HG03378 (cell line): ENCODE data around the gene NAALADL1.

ENCODE experiments used
- ATAC-seq: cut with Tn5 transposase; IDR thresholded peaks from one replicate; pipeline ENCODE4 v1.9.1; 2021; ENCODE audit warnings: mild to moderate bottlenecking, moderate library complexity; ENCODE audit not compliant: unreplicated experiment

Gene NAALADL1

GRCh38 chr11:65058419-65059054 lies at the start of gene NAALADL1:
Gene NAALADL1, minus strand, starts transcription at chr11:65058553. Its CDS starts 32 bp downstream, at chr11:65058521.
- no peak for ATAC-seq

DNA sequence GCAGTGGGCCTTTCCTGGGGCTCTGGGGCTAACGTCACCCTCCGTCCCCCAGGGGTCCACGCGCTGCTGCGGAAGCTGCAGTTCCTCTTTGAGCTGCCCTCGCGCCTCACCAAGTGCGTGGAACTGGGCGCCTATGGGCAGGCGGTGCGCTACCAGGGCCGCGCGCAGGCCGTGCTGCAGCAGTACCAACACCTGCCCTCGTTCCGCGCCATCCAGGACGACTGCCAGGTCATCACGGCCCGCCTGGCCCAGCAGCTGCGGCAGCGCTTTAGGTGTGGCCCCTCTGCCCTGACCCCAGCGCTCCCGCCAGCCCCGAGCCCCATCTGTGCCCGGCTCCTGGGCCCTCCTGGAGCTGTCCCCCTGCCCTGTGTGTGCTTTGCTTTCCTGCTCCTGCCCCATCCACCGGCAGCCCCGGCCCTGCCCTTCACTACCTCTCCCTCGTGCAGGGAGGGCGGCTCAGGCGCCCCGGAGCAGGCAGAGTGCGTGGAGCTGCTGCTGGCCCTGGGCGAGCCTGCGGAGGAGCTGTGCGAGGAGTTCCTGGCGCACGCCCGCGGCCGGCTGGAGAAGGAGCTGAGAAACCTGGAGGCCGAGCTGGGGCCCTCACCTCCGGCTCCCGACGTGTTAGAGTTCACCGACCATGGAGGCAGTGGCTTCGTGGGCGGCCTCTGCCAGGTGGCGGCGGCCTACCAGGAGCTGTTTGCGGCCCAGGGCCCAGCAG lies 49.6 kb upstream of the NAALADL1 start:
- ATAC-seq, result no peak

DNA sequence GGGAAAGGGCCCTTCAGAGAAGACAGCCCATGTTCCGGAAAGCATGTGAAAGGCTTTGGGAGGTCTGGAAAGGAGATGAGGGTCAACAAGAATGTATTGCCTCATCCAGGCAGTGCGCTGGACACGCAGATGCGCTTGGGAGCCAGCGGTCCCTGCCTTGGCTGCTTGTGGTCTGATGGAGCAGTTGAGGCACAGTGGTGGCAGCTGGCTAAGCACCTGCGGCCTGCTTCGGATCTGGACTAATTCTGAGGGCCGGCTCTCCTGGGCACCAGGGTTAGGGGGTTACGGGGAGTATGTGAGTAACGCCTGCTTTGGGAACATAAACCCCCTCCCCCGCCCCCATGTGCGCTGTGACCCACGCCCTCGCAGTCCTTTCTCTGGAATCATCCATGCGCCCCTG lies 48.7 kb upstream of the NAALADL1 start:
- no peak for ATAC-seq

GRCh38 chr11:65104628-65105027 lies 46.3 kb upstream of the NAALADL1 start:
- no peak for ATAC-seq

GRCh38 chr11:65103476-65103875 lies 45.1 kb upstream of the NAALADL1 start:
- no peak for ATAC-seq

GRCh38 chr11:65102142-65103095 lies 44.1 kb upstream of the NAALADL1 start:
- ATAC-seq, result no peak

- no peak for ATAC-seq
Measured at GRCh38 chr11:65100674-65101350, 42.5 kb upstream of the NAALADL1 start.

DNA sequence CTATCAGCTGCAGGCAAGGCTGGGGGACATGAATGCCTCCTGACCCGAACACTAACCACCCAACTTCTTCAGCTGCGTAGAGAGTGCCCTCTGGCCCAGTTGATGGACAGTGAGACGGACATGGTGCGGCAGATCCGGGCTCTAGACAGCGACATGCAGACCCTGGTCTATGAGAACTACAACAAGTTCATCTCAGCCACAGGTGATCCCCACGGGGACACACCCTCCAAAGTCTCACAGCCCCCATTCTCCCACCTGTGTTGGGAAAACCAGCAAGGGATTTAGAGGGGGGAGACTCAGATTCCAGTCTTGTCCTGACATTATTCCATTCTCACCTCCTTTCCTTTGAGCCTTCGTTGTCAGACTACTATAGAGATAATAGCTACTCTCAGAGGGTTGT lies 38.6 kb upstream of the NAALADL1 start:
- ATAC-seq, result no peak

- ATAC-seq, result peak; percentile 75
Measured at GRCh38 chr11:65095974-65096806, 37.8 kb upstream of the NAALADL1 start, which contains the start of gene VPS51. Gene VPS51, plus strand, starts transcription at chr11:65096214. Its CDS starts 37 bp downstream, at chr11:65096251.

DNA sequence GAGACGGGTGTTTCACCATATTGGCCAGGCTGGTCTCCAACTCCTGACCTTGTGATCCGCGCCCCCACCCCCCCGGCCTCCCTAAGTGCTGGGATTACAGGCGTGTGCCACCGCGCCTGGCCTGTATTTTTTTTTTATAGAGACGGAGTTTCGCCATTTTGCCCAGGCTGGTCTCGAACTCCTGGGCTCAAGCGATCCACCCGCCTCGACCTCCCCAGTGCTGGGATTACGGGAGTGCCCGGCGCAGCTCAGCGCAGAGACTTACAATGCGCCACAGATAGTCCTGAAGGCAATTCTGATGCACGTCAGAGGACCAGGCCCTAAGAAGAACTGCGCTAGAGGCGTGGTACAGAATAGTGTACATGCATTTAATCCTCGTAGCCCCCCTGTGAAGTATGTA lies 37.1 kb upstream of the NAALADL1 start:
- no peak for ATAC-seq

- no peak for ATAC-seq
Measured at GRCh38 chr11:65090628-65091027, 32.3 kb upstream of the NAALADL1 start.

- ATAC-seq, result no peak
Measured at GRCh38 chr11:65089621-65090020, 31.3 kb upstream of the NAALADL1 start.

DNA sequence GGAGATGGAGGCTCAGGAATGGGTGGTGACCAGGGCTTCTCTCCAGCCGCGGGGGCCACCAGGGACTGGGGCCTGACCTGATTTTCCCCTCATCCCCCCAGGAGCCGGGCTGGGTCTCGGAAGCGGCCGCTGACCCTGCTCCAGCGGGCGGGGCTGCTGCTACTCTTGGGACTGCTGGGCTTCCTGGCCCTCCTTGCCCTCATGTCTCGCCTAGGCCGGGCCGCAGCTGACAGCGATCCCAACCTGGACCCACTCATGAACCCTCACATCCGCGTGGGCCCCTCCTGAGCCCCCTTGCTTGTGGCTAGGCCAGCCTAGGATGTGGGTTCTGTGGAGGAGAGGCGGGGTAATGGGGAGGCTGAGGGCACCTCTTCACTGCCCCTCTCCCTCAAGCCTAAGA lies 29.5 kb upstream of the NAALADL1 start:
- ATAC-seq, result no peak

- no peak for ATAC-seq
Measured at GRCh38 chr11:65087216-65087615, 28.9 kb upstream of the NAALADL1 start.

DNA sequence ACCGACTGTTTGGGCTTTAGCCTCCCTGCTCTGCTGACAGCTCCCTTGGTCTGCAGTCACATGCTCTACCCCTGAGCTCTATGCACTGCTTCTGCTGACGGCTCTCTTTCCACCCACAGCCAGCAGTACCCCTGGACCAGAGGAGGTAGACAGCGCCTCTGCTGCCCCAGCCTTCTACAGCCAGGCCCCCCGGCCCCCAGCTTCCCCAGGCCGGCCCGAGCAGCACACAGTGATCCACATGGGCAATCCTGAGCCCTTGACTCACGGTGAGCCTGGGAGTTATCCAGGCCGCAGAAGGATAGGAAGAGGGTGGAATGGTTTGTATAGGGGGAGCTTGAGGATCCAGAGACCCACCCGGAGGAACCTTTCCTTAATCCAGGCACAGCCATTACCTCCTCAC lies 28.5 kb upstream of the NAALADL1 start:
- no peak for ATAC-seq

DNA sequence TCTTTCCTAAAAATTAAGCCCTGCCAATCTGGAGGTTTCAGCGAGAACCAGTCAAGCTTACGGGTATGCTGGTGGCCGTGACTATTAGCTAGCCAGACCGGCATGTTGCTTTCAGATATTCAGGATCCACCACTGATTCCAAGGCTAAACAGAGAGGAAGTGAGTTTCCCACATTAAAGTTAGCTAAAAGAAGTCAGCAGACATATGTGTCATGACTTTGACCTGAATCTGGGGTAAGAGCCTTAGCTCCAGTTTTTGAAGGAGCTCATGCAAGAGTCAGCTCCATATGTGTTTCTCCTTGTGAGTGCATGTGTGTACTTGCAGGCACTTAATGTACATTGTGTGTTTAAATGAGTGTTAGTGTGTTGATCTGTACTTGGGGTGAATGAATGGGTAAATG lies 27.1 kb upstream of the NAALADL1 start:
- no peak for ATAC-seq

GRCh38 chr11:65084598-65085375 lies 26.4 kb upstream of the NAALADL1 start:
- ATAC-seq, result peak; percentile 2

DNA sequence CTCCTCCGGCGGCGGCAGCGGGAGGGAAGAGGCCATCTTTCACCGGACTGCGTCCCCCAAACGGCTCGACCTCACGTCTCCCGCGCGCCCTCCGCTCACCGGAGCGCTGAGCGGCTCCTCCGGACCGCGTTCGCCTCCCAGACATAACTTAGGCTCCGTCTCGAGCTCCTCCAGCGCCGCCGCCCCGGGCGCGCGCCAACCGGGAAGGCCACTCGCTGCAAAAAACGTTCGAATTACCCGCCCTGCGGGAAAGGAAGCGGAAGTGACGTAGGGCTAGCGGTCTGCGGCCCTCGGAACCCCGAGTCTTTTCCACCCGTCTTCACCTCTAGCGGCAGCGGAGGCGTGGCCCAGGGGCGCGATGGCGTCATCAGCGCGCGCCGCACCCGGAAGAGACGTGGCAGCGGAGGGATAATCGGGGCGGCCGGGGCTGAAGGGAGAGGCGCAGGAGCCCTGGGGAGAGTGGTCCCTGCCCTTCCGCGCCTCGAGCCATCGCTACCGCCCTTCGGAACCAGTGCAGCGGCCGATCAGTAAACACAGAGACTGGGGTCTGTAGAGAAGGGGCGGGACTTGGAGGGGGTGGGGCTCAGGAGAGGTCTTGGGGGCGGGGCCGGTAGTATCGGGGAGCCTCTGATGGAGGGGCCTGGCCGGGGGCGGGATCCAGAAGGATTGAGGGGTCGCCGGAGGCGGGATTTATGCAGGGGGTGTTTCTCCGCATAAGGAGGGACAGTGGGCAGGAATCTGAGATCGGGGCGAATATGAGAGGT lies 25.7 kb upstream of the NAALADL1 start, which contains the start of the genes CDCA5 and ZFPL1:
Gene CDCA5 (minus strand): TSS at position 207 of the 764 bp plus-strand sequence. CDS start 62 bp downstream, at position 145.
Gene ZFPL1 (plus strand): TSS at position 389 of the 764 bp plus-strand sequence. CDS start 477 bp downstream, outside the sequence.
- peak; percentile 61 for ATAC-seq
